ENCODE results near the gene RNASE11.

- TF ChIP-seq CTCF (IDR thresholded peaks at IDR 0.05) (no peak), POLR2A (IDR thresholded peaks at IDR 0.05) (no peak)
Observed at GRCh38 chr14:20578784-20579502, 8.9 kb downstream of the RNASE11 start.
